Stimulated activated CD4-positive, alpha-beta T cell treated with anti-CD3 and anti-CD28 coated beads, TNF-alpha, amount 100 ng/mL, for 1 hour (primary cell): ENCODE results near the gene AGA.

Source experiments
- DNase-seq, 3 donors: peaks; one replicate each; pipeline ENCODE4 v3.0.0-alpha.2; 2020; ENCODE audit warnings: low read depth in 3 of 3, low spot score in 1 of 3

Gene AGA

DNA sequence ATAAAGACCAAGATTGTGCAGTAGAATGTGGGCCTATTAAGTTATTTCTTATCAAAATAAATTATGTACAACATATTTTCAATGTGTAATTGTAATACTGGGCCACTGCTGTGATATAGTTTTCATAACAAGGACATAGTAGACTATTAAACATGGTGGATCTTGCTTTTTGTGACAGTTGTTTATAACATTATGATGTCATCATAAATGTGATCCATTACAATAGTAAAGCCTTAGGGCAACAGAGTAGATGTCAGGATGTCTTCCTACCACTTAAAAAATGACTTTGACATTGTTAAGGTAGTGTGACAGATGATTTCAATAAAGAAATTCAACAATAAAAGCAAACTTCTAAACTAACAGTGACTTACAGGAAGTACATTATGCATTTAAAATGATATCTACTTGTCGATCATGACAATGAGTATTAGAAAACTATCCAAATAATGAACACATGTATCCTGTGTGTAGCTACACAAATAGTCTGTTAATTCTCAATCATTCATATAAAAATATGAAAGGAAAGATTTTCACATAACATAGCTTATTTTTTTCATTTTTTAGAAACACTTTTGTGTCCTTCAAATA is 5.3 kb upstream of the AGA start:
- DNase-seq = no peak

DNA sequence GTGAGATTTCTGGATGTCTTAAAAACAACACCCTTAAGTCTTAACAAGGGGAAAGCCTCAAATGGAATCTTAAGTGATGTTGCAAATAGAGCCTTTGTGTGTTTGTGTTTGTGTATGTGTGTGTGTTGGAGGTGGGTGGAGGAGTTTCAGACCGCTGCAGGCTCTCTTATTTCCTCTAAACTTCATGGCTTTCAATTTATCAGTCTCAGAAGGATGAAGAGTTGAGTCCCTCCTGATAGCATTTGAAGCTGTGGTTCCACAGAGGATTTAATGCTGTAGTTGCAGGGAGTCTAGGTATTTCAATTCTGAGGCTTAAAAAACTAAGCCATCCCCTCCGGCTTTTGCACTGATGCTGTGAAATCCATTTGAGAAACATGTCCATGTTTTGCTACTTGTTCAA is 4.3 kb upstream of the AGA start:
- no peak for DNase-seq

GRCh38 chr4:177444911-177445736 is 2.9 kb upstream of the AGA start:
- no peak for DNase-seq

GRCh38 chr4:177441061-177441802 is 1.0 kb downstream of the AGA start:
- no peak for DNase-seq

- DNase-seq = no peak
Measured at GRCh38 chr4:177436456-177436855, 5.8 kb downstream of the AGA start.

- DNase-seq = no peak
Measured at GRCh38 chr4:177434667-177435066, 7.6 kb downstream of the AGA start.

GRCh38 chr4:177427192-177427591 is 15.0 kb downstream of the AGA start:
- no peak for DNase-seq

DNA sequence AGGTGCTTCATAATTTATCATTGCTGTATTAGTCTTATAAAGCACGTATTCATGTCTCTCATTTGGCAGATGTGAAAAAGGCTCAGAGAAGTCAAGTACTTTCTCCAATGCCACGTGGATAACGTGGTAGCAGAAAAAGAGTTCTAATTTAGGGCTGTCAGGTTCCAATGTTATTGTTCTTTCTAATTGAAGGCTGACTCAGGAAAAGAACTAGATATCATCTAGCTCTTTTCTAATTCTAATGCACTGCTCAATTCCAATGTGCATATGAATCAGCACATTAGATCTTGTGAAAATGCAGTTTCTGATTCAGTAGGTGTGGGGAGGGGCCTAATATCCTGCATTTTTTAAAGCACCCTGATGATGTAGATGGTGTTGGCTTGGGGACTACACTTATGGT is 22.8 kb downstream of the AGA start:
- DNase-seq = no peak

GRCh38 chr4:177413656-177414055 is 28.6 kb downstream of the AGA start:
- DNase-seq = no peak

DNA sequence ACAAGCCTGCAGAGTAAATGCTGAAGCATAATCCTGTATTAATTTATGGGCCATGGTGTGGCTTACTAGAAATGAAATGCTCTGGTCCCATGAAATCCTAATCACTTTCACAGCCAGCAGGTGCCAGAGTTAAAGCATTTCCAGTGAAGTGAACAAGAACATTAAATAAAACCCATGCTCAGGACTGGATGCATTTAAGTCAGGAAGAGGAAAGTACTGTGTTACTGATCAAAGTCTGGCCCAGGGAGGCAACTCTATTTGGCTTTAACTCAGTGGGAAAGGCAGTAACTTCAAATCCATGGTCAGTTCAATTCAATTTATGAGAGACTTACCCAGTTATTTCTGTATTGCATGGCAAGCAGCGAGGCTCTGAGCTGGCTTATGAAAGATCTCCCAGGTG is 29.2 kb downstream of the AGA start:
- DNase-seq = no peak

- no peak for DNase-seq
Measured at GRCh38 chr4:177411996-177412395, 30.2 kb downstream of the AGA start.

DNA sequence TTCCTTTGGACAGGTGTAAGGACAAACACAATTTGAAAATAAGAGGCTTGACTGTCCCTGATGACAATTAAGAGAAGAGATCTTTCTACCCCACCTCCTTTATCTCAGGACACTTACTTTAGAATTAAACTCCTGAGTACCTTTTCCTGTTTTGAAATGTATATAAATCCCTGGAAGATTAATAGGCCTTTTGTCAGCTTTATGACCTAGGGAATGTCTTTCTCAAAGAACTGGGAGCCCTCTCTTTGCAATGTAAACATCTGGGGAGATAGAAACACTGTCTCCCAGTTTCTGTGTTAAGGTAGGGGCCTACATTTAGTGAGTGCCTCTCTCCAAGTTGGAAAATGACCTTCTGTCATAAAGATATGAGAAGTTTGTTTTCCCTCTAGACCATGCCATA is 31.7 kb downstream of the AGA start:
- DNase-seq = no peak

DNA sequence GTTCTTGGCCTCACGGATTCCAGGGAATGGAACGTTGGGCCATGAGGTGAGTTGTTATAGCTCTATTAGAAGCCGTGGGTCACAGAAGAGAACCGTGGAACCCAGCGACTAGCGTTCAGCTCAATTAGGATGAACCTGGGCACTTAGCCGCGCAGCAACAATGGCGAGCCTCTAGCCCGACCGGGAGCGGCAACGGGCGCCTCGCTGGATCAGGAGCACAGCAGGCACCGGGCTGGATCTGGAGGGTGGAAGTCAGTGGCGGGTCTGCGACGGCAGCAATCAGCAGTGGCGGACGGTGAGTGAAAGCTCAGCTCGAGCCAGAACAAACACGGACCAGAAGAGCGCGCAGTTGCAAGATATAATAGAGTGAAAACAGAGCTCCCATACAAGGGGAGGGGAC is 34.2 kb downstream of the AGA start:
- DNase-seq = no peak

DNA sequence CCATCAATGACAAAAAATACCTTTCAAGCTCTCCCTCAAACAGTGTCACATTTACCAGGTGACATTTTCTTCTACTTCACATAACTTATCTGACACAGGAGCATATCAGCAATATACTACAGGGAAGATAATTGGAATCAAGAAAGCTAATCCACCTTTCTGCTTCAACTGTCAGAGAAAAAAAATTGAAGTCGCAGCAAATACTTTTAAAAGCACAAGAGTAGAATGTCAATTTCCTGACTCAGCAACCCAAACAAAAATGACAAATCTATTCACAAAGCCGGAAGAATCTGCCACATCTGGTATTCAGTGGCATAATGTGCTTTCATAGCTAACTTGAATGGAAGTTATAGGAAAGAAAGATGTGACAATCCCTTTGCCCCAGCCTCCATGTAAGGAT is 36.7 kb downstream of the AGA start:
- DNase-seq = no peak

DNA sequence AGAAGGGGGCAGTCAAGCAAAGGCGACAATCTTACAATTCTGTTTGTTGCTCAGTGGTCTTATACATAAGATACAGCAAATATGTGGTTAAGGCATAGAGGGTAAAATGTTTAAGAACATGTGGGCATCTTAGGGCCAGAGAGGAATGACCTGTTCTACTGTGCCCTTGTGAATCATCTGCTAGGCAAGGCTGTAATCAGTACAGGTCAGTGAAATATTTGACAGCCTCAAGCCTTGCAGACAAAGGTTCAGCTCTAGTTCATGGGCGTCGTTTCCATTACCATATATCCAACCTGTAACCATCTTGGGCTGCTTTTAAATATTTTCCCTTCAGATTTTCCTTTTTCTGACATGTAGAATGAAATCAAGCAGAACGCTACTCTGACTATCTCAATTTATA is 37.3 kb downstream of the AGA start:
- no peak for DNase-seq

GRCh38 chr4:177404342-177404741 is 37.9 kb downstream of the AGA start:
- no peak for DNase-seq

GRCh38 chr4:177403746-177404145 is 38.5 kb downstream of the AGA start:
- DNase-seq = no peak

DNA sequence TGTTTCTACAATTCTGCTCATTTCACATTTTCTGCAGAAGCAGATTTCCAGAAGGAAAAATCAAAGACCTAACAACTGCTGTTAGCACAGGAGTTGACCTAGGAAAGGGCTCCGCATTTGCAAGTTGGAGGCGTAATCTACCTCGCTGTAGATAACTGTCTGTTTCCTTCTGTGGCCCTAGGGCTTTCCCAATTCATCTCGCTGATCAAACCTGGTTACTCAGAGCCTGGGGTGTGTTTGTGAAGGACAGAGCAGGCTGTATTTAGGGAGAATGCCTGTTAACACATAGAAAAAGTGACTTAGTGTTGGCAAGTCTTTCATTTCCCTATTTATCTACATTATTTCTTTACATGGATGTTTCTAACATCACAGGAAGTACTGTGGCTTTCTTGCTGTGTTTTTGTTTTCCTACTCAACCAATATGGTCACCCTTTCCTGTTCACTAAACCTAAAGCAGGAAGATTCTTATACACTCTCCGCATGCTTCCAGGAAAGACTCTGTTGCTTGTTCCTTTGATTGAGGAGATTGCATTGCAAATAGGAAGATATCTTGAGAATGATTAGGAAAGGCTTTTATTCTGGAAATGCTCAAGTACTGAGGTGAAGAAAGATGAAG is 40.5 kb downstream of the AGA start:
- DNase-seq = no peak

GRCh38 chr4:177400030-177400429 is 42.2 kb downstream of the AGA start:
- DNase-seq = no peak

DNA sequence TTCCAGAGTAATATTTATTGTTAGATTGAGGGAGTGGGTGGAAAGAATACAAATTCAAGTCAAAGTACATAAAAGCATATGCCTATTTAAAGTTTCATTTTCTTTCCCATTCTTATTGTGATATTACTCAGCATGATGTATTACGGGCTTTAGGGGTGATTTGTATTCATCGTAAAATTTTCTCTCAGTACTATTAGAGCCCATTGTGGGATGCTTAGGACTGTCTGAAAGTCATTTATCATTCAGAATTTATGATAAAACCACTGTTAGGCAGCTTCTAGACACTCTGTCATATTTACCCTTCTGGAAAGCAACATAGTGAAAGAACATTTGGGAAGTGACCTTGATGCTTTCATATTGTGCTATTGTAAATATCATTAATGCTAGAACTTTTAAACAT is 45.9 kb downstream of the AGA start:
- DNase-seq = no peak

- no peak for DNase-seq
Measured at GRCh38 chr4:177393236-177393635, 49.0 kb downstream of the AGA start.

- no peak for DNase-seq
Measured at GRCh38 chr4:177391953-177392352, 50.3 kb downstream of the AGA start.
